HL-60/S4 treated with phorbol 12-myristate 13-acetate at 8.2 ng/mL for 4 days and 3 days (cell line): ENCODE data around the gene ERG.

Source experiments
- in situ Hi-C: fragments of 300-500 bp; cut with MboI; formaldehyde crosslinking; loops from 2 replicates; pipeline ENCODE4 v1.15.0; 2022; ENCODE audit warnings: low sequenced_read_pairs

ERG gene

DNA sequence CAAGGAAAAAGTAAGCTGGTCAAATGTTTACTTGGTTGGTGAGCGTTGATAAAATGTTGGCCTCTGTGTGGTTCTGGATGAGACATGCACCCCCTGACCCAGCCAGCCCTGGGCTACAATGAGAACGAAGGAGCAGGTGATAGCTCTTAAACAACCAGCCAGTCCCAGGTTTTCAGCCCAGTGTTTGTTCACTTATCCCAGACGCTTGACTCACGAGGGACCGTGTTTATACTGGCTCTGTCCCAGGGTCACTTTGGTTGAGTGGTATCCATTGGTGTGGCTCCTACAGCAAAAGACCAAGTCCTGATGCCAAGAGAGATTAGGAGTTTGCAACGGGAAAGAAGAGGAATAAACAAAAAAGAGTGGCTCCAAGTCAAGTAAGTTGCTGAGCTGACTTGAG, 154.6 kb downstream of the ERG start:
- in situ Hi-C loops, result loop anchor here (10.0 kb wide), 1 partner anchor 139 kb away; no protein-coding TSS in a partner anchor

DNA sequence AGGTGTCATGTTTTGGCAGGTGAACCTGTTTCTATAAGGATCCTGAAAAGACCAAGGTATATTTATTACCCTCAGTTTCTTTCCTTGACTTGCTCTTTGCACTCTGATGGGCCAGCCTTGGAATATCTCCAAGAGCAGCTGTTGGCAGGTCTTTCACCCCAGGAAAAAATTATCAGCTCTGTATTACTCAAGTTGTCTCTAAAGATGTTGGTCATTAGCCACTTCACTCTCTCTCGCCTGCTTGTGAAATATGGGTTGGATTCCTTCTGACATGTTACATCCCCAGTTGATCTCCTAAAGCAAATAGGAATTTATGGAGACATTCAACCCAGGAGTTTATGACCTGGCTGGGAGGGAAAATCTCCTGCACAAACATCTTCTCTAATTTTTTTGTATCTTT, 155.5 kb downstream of the ERG start:
- in situ Hi-C loops, result loop anchor here (10.0 kb wide), 1 partner anchor 138 kb away; no protein-coding TSS in a partner anchor

DNA sequence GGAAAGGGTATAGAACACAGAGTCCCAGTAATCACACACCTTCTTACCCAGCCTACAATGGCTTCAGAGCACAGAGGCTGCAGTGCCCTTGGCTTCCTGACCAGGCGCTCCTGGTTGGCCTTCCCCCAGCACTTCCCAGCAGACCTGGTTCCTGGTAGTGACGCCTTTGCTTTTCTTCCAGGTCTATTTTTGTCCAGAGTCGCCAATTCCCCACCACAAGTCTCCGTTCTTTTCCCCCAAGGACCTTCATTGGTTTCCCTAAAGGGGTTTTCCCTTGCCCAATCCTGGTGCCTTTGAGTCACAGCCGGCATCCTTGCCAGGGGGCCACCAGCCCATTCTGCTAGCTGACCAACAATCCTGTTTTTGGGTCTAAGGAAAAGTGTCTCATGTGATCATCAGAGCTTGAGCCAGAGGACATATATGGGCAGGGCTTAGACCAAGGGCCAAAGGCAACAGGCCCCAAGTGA, 156.7 kb downstream of the ERG start:
- in situ Hi-C loops, result loop anchor here (10.0 kb wide), 1 partner anchor 137 kb away; no protein-coding TSS in a partner anchor

DNA sequence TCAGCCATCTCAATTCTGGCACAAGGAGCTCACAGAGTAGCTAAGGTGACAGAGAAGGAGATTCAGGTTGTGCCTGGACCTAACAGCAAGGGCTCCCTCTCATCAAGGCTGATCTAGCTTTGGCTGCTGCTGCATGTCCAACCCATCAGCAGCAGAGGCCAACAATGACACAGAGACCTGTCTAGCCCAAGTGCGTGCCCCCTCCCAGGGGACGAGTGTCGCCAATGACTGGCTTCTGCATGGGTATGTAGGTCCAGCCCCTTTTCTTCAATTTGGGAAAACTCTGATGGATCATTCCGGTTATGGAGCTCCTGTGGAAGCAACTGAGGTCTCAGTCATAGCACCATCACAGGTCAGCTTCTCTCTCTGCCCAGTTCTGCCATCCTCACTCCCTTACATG, 158.1 kb downstream of the ERG start:
- in situ Hi-C loops, result loop anchor here (10.0 kb wide), 1 partner anchor 135 kb away; no protein-coding TSS in a partner anchor

- in situ Hi-C loops, result no loop called here
Observed at GRCh38 chr21:38337793-38338192, 160.5 kb downstream of the ERG start.

DNA sequence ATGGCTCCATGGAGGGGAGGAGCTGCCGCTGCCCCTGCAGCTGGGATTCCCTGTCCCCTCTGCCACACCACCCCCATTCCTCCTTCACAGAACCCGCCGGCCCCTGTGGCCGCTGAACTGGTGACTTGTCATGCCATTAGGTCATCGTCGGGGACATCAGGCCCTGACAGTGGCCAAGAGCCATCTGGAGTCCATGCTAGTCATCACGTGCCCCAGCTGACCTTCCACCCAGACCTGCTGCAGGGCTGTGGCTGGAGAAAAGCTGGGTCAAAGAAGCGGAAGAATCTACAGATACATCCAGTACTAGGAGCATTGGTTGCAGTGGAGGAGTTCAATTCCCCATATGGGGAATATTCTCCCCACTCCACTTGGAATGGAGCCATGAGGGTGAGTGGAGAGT, 163.4 kb downstream of the ERG start:
- in situ Hi-C loops, result no loop called here

DNA sequence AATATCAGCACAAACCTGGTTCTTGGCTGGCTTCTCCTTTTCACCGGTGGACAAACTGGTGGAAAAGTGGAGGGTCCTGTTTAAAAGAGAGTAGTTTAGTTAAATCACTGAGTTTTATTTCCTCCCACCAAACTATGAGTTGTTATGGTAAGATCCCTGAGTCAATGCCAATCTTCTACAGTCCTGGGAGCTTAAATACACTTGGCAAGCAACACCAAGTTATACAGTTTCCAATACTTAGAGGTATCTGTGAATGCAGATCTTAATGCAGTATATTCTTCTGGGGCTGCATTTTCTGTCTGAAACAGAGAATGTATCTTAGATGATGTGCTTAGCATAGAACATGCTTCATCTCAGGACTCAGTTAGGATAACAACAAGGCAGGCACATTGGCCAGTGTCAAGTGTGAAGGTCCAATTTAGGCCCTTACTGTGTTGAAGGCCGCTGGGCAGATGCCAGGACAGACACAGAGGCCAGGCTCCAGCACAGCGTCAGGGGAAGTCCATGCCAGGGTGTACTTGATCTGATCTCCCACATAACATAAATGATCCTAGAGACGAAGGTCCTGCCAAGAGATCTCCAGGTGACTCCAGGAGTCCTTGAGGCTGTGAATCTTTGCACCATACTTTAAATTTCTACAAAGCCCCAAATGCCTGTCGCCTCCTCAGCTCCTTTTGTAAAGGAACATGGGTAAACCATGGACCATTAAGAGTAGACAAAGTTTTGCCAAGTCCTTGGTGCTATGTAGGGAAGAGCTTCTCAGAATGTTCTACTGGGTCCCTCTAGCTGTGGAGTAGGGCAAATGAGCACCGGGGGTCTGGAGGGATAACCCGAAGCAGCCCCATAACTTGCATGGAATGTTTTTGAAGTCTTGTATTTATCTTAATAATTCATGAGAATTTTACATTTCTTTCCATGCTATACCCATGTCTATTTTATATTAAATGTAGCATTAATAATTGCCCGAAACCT, 164.7 kb downstream of the ERG start:
- in situ Hi-C loops, result no loop called here

GRCh38 chr21:38330666-38331065, 167.6 kb downstream of the ERG start:
- in situ Hi-C loops, result no loop called here
